SK-N-SH treated with all-trans-retinoic acid at 6 μM for 48 hours (cell line): ENCODE results near the gene FASN.

Experiments used
- ARNTL ChIP-seq: fragments of 450-650 bp; formaldehyde crosslinking; IDR thresholded peaks from 2 replicates; pipeline ENCODE4 v1.5.0; 2020; ENCODE audit warnings: low read depth, mild to moderate bottlenecking, moderate library complexity, borderline replicate concordance
- ESRRG ChIP-seq: fragments of 250-450 bp; sonication (Bioruptor Pico); IDR thresholded peaks from 2 replicates; pipeline ENCODE4 v1.6.1; 2021; ENCODE audit warnings: mild to moderate bottlenecking
- PPARA ChIP-seq: fragments of 250-450 bp; sonication (Bioruptor Pico); IDR thresholded peaks from 2 replicates; pipeline ENCODE4 v1.5.0; 2020; ENCODE audit warnings: mild to moderate bottlenecking, borderline replicate concordance
- TCF4 ChIP-seq: fragments of 250-450 bp; sonication (Bioruptor Pico); IDR thresholded peaks from 2 replicates; pipeline ENCODE4 v1.8.0; 2021; ENCODE audit warnings: mild to moderate bottlenecking, moderate library complexity, borderline replicate concordance
- TOX ChIP-seq: fragments of 250-450 bp; sonication (Bioruptor Pico); IDR thresholded peaks from 2 replicates; pipeline ENCODE4 v1.8.0; 2021; ENCODE audit warnings: mild to moderate bottlenecking, moderate library complexity, borderline replicate concordance
- ZFP30 ChIP-seq: fragments of 450-650 bp; formaldehyde crosslinking; IDR thresholded peaks from 2 replicates; pipeline ENCODE4 v1.5.0; 2022; ENCODE audit warnings: mild to moderate bottlenecking, moderate library complexity
- ZNF70 ChIP-seq: fragments of 450-650 bp; formaldehyde crosslinking; IDR thresholded peaks from 2 replicates; pipeline ENCODE4 v1.5.0; 2020; ENCODE audit warnings: mild to moderate bottlenecking, moderate library complexity
- TF ChIP-seq, protein P1 (sequence below): fragments of 250-450 bp; sonication (Bioruptor Pico); IDR thresholded peaks from 2 replicates; pipeline ENCODE4 v1.5.0; 2020; ENCODE audit warnings: mild to moderate bottlenecking, moderate library complexity
- TF ChIP-seq, protein P2 (sequence below): fragments of 250-450 bp; sonication (Bioruptor Pico); IDR thresholded peaks from 2 replicates; pipeline ENCODE4 v1.5.1; 2020; ENCODE audit warnings: low read depth, mild to moderate bottlenecking, moderate library complexity
- TF ChIP-seq, protein P3 (sequence below): fragments of 250-450 bp; sonication (Bioruptor Pico); IDR thresholded peaks from 2 replicates; pipeline ENCODE4 v1.8.0; 2020; ENCODE audit warnings: mild to moderate bottlenecking, moderate library complexity, borderline replicate concordance

DNA sequence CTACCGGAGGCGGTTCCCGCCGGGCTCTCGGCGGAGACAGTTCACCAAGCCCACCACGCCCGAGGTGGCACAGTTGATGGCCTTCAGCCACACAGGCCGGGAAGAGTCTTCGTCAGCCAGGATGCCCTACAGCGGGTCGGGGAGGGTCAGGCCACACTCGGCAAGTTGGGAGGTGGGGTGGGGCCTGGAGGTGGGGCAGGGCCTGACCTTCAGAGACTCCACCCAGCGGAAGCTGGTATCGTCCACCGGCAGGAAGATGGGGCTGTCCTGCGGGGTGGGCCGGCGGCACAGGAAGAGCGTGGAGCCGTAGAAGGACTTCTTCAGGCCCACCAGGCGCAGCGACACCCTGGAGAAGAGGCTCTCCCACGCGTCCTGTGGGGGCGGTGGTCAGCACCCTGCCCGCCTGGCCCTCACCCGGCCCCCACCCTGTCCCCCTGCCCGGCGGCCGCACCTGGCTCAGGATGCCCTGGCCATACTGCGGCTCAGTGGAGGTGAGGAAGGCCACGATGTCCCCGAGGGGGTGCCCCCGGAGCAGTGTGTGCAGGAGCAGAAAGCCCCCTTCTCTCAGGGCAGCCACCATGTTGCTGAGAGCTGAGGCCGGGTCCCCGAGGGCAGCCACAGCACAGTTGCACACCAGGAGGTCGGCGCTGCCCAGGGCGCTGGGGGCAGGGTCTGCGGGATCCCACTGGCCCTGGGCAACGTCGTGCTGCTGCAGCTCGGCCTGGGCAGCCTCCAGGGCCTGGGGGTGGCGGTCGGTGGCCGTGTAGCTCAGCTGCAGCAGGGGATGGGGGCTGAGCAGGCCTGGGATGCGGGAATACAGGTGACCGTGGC is 12.8 kb downstream of the FASN start:
- TF ChIP-seq ZFP30 (CRISPR knock-in tag) (no peak), PPARA (no peak), TOX (no peak), ARNTL (no peak), TCF4 (no peak), ESRRG (no peak), ZNF70 (CRISPR knock-in tag) (no peak)
- TF ChIP-seq, protein P1, sequence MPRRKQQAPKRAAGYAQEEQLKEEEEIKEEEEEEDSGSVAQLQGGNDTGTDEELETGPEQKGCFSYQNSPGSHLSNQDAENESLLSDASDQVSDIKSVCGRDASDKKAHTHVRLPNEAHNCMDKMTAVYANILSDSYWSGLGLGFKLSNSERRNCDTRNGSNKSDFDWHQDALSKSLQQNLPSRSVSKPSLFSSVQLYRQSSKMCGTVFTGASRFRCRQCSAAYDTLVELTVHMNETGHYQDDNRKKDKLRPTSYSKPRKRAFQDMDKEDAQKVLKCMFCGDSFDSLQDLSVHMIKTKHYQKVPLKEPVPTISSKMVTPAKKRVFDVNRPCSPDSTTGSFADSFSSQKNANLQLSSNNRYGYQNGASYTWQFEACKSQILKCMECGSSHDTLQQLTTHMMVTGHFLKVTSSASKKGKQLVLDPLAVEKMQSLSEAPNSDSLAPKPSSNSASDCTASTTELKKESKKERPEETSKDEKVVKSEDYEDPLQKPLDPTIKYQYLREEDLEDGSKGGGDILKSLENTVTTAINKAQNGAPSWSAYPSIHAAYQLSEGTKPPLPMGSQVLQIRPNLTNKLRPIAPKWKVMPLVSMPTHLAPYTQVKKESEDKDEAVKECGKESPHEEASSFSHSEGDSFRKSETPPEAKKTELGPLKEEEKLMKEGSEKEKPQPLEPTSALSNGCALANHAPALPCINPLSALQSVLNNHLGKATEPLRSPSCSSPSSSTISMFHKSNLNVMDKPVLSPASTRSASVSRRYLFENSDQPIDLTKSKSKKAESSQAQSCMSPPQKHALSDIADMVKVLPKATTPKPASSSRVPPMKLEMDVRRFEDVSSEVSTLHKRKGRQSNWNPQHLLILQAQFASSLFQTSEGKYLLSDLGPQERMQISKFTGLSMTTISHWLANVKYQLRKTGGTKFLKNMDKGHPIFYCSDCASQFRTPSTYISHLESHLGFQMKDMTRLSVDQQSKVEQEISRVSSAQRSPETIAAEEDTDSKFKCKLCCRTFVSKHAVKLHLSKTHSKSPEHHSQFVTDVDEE, result no peak
- TF ChIP-seq, protein P2, sequence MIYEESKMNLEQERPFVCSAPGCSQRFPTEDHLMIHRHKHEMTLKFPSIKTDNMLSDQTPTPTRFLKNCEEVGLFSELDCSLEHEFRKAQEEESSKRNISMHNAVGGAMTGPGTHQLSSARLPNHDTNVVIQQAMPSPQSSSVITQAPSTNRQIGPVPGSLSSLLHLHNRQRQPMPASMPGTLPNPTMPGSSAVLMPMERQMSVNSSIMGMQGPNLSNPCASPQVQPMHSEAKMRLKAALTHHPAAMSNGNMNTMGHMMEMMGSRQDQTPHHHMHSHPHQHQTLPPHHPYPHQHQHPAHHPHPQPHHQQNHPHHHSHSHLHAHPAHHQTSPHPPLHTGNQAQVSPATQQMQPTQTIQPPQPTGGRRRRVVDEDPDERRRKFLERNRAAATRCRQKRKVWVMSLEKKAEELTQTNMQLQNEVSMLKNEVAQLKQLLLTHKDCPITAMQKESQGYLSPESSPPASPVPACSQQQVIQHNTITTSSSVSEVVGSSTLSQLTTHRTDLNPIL (CRISPR knock-in tag), result no peak
- TF ChIP-seq, protein P3, sequence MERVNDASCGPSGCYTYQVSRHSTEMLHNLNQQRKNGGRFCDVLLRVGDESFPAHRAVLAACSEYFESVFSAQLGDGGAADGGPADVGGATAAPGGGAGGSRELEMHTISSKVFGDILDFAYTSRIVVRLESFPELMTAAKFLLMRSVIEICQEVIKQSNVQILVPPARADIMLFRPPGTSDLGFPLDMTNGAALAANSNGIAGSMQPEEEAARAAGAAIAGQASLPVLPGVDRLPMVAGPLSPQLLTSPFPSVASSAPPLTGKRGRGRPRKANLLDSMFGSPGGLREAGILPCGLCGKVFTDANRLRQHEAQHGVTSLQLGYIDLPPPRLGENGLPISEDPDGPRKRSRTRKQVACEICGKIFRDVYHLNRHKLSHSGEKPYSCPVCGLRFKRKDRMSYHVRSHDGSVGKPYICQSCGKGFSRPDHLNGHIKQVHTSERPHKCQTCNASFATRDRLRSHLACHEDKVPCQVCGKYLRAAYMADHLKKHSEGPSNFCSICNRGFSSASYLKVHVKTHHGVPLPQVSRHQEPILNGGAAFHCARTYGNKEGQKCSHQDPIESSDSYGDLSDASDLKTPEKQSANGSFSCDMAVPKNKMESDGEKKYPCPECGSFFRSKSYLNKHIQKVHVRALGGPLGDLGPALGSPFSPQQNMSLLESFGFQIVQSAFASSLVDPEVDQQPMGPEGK (CRISPR knock-in tag), result no peak
